B cell (primary cell): Measurements from ENCODE around the gene TOLLIP. TPM values are rescaled to one million over a fixed set of nuclear protein-coding genes. Genes with fewer than 3 reads are reported as not detected.

Experiments
- ATAC-seq: fragments of 200-7000 bp; cut with Tn5 transposase; one replicate; pipeline ENCODE4 v1.10.0; 2021; ENCODE audit warnings: low read depth, mild to moderate bottlenecking, moderate number of reproducible peaks, moderate library complexity
- CTCF ChIA-PET: fragments of 350-600 bp; sonication (Branson Sonifier 250); formaldehyde crosslinking; loops from one replicate; lab custom pipeline; 2021; ENCODE audit warnings: antibody characterized with exemption, inconsistent platforms; lab: Charles Lee
- POLR2A ChIA-PET: fragments of 350-600 bp; sonication (Branson Sonifier 250); formaldehyde crosslinking; loops from one replicate; lab custom pipeline; 2021; ENCODE audit warnings: antibody characterized with exemption; lab: Charles Lee
- DNase-seq: peaks from one replicate; pipeline ENCODE4 v3.0.0; 2013
- H2AFZ ChIP-seq: 2 replicates; pipeline ENCODE4 v1.6.1; 2012; ENCODE audit warnings: mild to moderate bottlenecking, low read depth, low read length; ENCODE audit not compliant: insufficient read depth, poor library complexity, severe bottlenecking
- H3K27ac ChIP-seq, 2 donors: 1 replicate in 1 of 2; 2 replicates in 1 of 2; pipeline ENCODE4 v1.5.1; 2012 to 2013; ENCODE audit warnings: low read length in 2 of 2, mild to moderate bottlenecking in 2 of 2, moderate library complexity in 1 of 2
- H3K27me3 ChIP-seq, 4 experiments: fragments of 200-600 bp in 1 of 4; sonication (generic) in 1 of 4; replicated peaks in 1 of 4; 1 replicate in 2 of 4; 2 replicates in 2 of 4; pipeline versions ENCODE4 v1.6.1 to v1.7.0; 2013 to 2016; ENCODE audit warnings: low read length in 3 of 4, mild to moderate bottlenecking in 2 of 4, mixed read lengths in 1 of 4, moderate library complexity in 1 of 4; ENCODE audit not compliant: insufficient read depth in 4 of 4, control insufficient read depth in 3 of 4; ENCODE audit errors: control extremely low read depth in 1 of 4
- H3K36me3 ChIP-seq, 2 experiments: replicated peaks in 1 of 2; 1 replicate in 1 of 2; 2 replicates in 1 of 2; pipeline versions ENCODE4 v1.6.1 to v1.7.1; 2013; ENCODE audit warnings: low read length in 1 of 2; ENCODE audit not compliant: insufficient read depth in 2 of 2, control insufficient read depth in 1 of 2; ENCODE audit errors: control extremely low read depth in 1 of 2, extremely low read depth in 1 of 2
- H3K4me1 ChIP-seq, 2 donors: fragments of 200-600 bp in 1 of 2; sonication (generic) in 1 of 2; 1 replicate in 1 of 2; 2 replicates in 1 of 2; pipeline versions ENCODE4 v1.5.1 to v1.6.1; 2013 to 2017; ENCODE audit warnings: low read length in 2 of 2; ENCODE audit not compliant: control insufficient read depth in 2 of 2, insufficient read depth in 2 of 2
- H3K4me2 ChIP-seq: replicated peaks from 2 replicates; pipeline ENCODE3; 2012; ENCODE audit warnings: mild to moderate bottlenecking, low read depth, low read length; ENCODE audit not compliant: poor library complexity, severe bottlenecking
- H3K4me3 ChIP-seq, 5 experiments: fragments of 200-600 bp in 1 of 5; sonication (generic) in 1 of 5; 1 replicate in 3 of 5; 2 replicates in 2 of 5; pipeline versions ENCODE4 v1.5.1 to v1.7.0; 2011 to 2016; ENCODE audit warnings: low read length in 4 of 5, mild to moderate bottlenecking in 4 of 5, low read depth in 2 of 5, control low read depth in 1 of 5, moderate library complexity in 1 of 5; ENCODE audit not compliant: insufficient read depth in 1 of 5; ENCODE audit errors: control extremely low read depth in 1 of 5, extremely low read depth in 1 of 5
- H3K79me2 ChIP-seq: fragments of 200-600 bp; sonication (generic); one replicate; pipeline ENCODE4 v1.6.0; 2016; ENCODE audit warnings: low read length; ENCODE audit not compliant: control insufficient read depth, insufficient read depth
- H3K9ac ChIP-seq: fragments of 200-600 bp; sonication (generic); 2 replicates; pipeline ENCODE4 v1.6.1; 2017; ENCODE audit warnings: mild to moderate bottlenecking, low read length, moderate library complexity
- H3K9me3 ChIP-seq, 3 donors: one replicate each; pipeline versions ENCODE4 v1.6.1 to v1.7.1; 2013; ENCODE audit warnings: low read length in 2 of 3; ENCODE audit not compliant: control insufficient read depth in 2 of 3, insufficient read depth in 1 of 3; ENCODE audit errors: control extremely low read depth in 1 of 3
- H4K20me1 ChIP-seq: 2 replicates; pipeline ENCODE4 v1.6.0; 2012; ENCODE audit warnings: mild to moderate bottlenecking, low read length; ENCODE audit not compliant: insufficient read depth, control insufficient read depth, poor library complexity, severe bottlenecking
- H3K27ac Mint-ChIP-seq: one replicate; pipeline ENCODE4 v1.8.0; 2021; ENCODE audit warnings: mixed read lengths
- H3K27me3 Mint-ChIP-seq: one replicate; pipeline ENCODE4 v1.8.0; 2021; ENCODE audit warnings: mixed read lengths
- H3K4me1 Mint-ChIP-seq: one replicate; pipeline ENCODE4 v1.8.0; 2021; ENCODE audit warnings: mixed read lengths
- H3K4me3 Mint-ChIP-seq: one replicate; pipeline ENCODE4 v1.8.0; 2021; ENCODE audit warnings: mixed read lengths
- H3K9me3 Mint-ChIP-seq: one replicate; pipeline ENCODE4 v1.8.0; 2022; ENCODE audit warnings: mixed read lengths; ENCODE audit not compliant: insufficient read depth
- CTCF ChIP-seq: fragments of 200-600 bp; IDR thresholded peaks from one replicate; pipeline ENCODE4 v1.8.0; 2022; ENCODE audit warnings: antibody characterized with exemption, mild to moderate bottlenecking
- EZH2 ChIP-seq: IDR thresholded peaks from 2 replicates; pipeline ENCODE4 v1.6.1; 2012; ENCODE audit warnings: borderline replicate concordance, low read depth, mild to moderate bottlenecking, moderate library complexity, low read length; ENCODE audit not compliant: insufficient read depth, poor library complexity, severe bottlenecking
- WGBS: methylation state at CpG from one replicate; pipeline ENCODE4 v1.1.5; 2013; ENCODE audit warnings: missing lambda C conversion rate; ENCODE audit not compliant: insufficient coverage; 5-methylcytosine and 5-hydroxymethylcytosine counted together
- intact Hi-C: fragments of 100-400 bp; cut with micrococcal nuclease; formaldehyde crosslinking; loops from one replicate; pipeline ENCODE4 v1.10.0; 2022
- polyA plus RNA-seq: library from polyadenylated mRNA; depleted of rRNA; stranded (reverse); fragments of >200 nt; gene quantifications from 2 replicates; pipeline ENCODE4 v1.2.3, GENCODE V29; 2012
- total RNA-seq, 2 donors: library from RNA; stranded (reverse); fragments of 120-200 nt in 1 of 2; gene quantifications; 1 replicate in 1 of 2; 2 replicates in 1 of 2; pipeline versions ENCODE4 v1.2.3 to v1.2.4, GENCODE V29; 2013 to 2022

TOLLIP gene
- total and polyA plus RNA-seq, 2 donors (not counting 1 experiment from before 2014, with no cell fraction given) = 34.7 to 52.5 TPM

- Mint-ChIP-seq H3K27me3 (no peaks in the 10 kb centered on the region), H3K27ac (no peak overlapping the region), H3K9me3 (no peaks in the 10 kb centered on the region), H3K4me1 (peaks cover 4% of the 10 kb centered on the region), H3K4me3 (no peak overlapping the region)
- intact Hi-C loops = loop anchor here (10.0 kb wide), 1 partner anchor 219 kb away; no protein-coding TSS in a partner anchor
- no peaks in the 10 kb centered on the region for H3K27me3 ChIP-seq
- H3K9ac ChIP-seq = no peak overlapping the region
- no peak for ATAC-seq
- DNase-seq = no peak
- H3K9me3 ChIP-seq = peaks cover 0 to 4% (median 0%) of the 10 kb centered on the region in 3 donors
- WGBS = 96% methylated on average over 23 of the region's 23 CpGs
- peaks cover 79% of the 10 kb centered on the region for H3K79me2 ChIP-seq
- ChIA-PET CTCF (no interaction called here), POLR2A (no interaction called here)
- H3K4me3 ChIP-seq = no peak overlapping the region
- TF ChIP-seq CTCF = no peak
- TF ChIP-seq EZH2 = no peak
- peaks cover 89% of the 10 kb centered on the region for H4K20me1 ChIP-seq
- H3K27ac ChIP-seq = no peak overlapping the region
- peaks cover 0 to 33% of the 10 kb centered on the region in 2 experiments for H3K36me3 ChIP-seq
- no peaks in the 10 kb centered on the region for H3K4me1 ChIP-seq
- no peak overlapping the region for H3K4me2 ChIP-seq
- H2AFZ ChIP-seq = no peak overlapping the region
These were observed 13.8 kb downstream of the TOLLIP start for GRCh38 chr11:1295591-1295990.

- CTCF ChIA-PET = no interaction called here
- Mint-ChIP-seq H3K9me3 (no peaks in the 10 kb centered on the region), H3K4me1 (peaks cover 4% of the 10 kb centered on the region), H3K27ac (no peak overlapping the region), H3K27me3 (no peaks in the 10 kb centered on the region), H3K4me3 (no peak overlapping the region)
- Histone ChIP-seq H3K4me2 (no peak overlapping the region), H3K79me2 (peaks cover 78% of the 10 kb centered on the region), H3K4me1 (no peaks in the 10 kb centered on the region), H3K36me3 (peaks cover 0 to 38% of the 10 kb centered on the region in 2 experiments), H3K9me3 (peaks cover 0 to 4% (median 0%) of the 10 kb centered on the region in 3 donors), H3K4me3 (no peak overlapping the region), H2AFZ (no peak overlapping the region), H4K20me1 (peaks cover 89% of the 10 kb centered on the region), H3K27ac (no peak overlapping the region), H3K27me3 (no peaks in the 10 kb centered on the region), H3K9ac (no peak overlapping the region)
- WGBS = 98% methylated on average over 17 of the region's 22 CpGs
- intact Hi-C loops = loop anchor here (10.0 kb wide), 1 partner anchor 220 kb away; no protein-coding TSS in a partner anchor
- POLR2A ChIA-PET = no interaction called here
- ATAC-seq (no peak), DNase-seq (no peak)
- no peak for TF ChIP-seq EZH2
- TF ChIP-seq CTCF = no peak
These were observed 14.3 kb downstream of the TOLLIP start for GRCh38 chr11:1295086-1295485.
